ENCODE results near the gene ABCB8.
"Not testable (repeated sequence)": the region's sequence is repeated elsewhere in the genome, so short reads cannot be mapped to it uniquely, and the experiment has no call there.

The ABCB8 gene

GRCh38 chr7:151038951-151039849 lies 10.9 kb downstream of the ABCB8 start:
- peak; percentile 62 for DNase-seq

- DNase-seq: no peak
These were observed 11.7 kb downstream of the ABCB8 start for GRCh38 chr7:151039850-151040548.

GRCh38 chr7:151040616-151041375 lies 12.5 kb downstream of the ABCB8 start:
- DNase-seq: no peak

GRCh38 chr7:151043449-151043848 lies 15.2 kb downstream of the ABCB8 start:
- not testable (repeated sequence) for DNase-seq

GRCh38 chr7:151043959-151044358 lies 15.7 kb downstream of the ABCB8 start:
- no peak for DNase-seq

- no peak for DNase-seq
These were observed 17.0 kb downstream of the ABCB8 start for GRCh38 chr7:151045262-151045661.

- DNase-seq: no peak
These were observed 17.7 kb downstream of the ABCB8 start for GRCh38 chr7:151045967-151046366.

GRCh38 chr7:151046603-151047573 lies 18.6 kb downstream of the ABCB8 start:
- DNase-seq: no peak

GRCh38 chr7:151047976-151048815 lies 19.9 kb downstream of the ABCB8 start, which contains the start of gene ASIC3:
ASIC3 (plus strand) TSS chr7:151048531; CDS start chr7:151048886, 355 bp downstream.
- DNase-seq: no peak

GRCh38 chr7:151048911-151049463 lies 20.7 kb downstream of the ABCB8 start:
- no peak for DNase-seq

GRCh38 chr7:151051108-151051507 lies 22.9 kb downstream of the ABCB8 start:
- peak; percentile 40 for DNase-seq

- DNase-seq: no peak
These were observed 24.8 kb downstream of the ABCB8 start for GRCh38 chr7:151053096-151053495.

- DNase-seq: no peak
These were observed 25.5 kb downstream of the ABCB8 start for GRCh38 chr7:151053751-151054150.

GRCh38 chr7:151056283-151056665 lies 28.0 kb downstream of the ABCB8 start:
- DNase-seq: no peak

- no peak for DNase-seq
These were observed 28.6 kb downstream of the ABCB8 start for GRCh38 chr7:151056666-151057505.

- no peak for DNase-seq
These were observed 29.3 kb downstream of the ABCB8 start, which contains the start of gene CDK5 for GRCh38 chr7:151057506-151057988. CDK5 (minus strand) TSS chr7:151057897; CDS start chr7:151057848, 49 bp downstream.

GRCh38 chr7:151057989-151058780 lies 29.9 kb downstream of the ABCB8 start:
- peak; percentile 98 for DNase-seq

GRCh38 chr7:151058781-151059366 lies 30.6 kb downstream of the ABCB8 start:
- no peak for DNase-seq
